ENCODE measurements around the gene PARD3.

DNA sequence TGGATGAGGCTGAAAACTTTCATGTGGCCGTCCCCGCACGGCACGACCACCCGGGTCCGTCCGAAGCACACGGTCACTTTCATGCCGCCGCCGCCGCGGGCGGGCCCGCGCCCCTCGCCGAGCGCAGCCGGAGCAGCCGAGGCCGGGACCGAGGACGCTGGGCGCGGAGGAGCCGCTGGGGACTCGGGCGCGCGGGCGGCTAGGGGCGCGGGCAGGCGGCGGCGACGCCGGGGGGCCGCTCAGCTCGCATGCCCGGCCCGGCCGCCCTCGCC, 247 bp downstream of the PARD3 start:
- TF ChIP-seq, protein P1, sequence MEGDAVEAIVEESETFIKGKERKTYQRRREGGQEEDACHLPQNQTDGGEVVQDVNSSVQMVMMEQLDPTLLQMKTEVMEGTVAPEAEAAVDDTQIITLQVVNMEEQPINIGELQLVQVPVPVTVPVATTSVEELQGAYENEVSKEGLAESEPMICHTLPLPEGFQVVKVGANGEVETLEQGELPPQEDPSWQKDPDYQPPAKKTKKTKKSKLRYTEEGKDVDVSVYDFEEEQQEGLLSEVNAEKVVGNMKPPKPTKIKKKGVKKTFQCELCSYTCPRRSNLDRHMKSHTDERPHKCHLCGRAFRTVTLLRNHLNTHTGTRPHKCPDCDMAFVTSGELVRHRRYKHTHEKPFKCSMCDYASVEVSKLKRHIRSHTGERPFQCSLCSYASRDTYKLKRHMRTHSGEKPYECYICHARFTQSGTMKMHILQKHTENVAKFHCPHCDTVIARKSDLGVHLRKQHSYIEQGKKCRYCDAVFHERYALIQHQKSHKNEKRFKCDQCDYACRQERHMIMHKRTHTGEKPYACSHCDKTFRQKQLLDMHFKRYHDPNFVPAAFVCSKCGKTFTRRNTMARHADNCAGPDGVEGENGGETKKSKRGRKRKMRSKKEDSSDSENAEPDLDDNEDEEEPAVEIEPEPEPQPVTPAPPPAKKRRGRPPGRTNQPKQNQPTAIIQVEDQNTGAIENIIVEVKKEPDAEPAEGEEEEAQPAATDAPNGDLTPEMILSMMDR (conservative IDR thresholded peaks at IDR 0.05; ENCODE audit: low read depth, low read length) = no peak
- no peak for TF ChIP-seq EZH2phosphoT487 (IDR thresholded peaks at IDR 0.05; ENCODE audit: borderline replicate concordance, low read length)
